PFSK-1 (cell line): ENCODE measurements around the gene MNX1.

Experiments
- FOXP2 ChIP-seq: optimal IDR thresholded peaks from 2 replicates; pipeline ENCODE3; 2011; ENCODE audit warnings: borderline replicate concordance, control low read depth, inconsistent platforms; ENCODE audit not compliant: insufficient read depth; ENCODE audit errors: extremely low read length, extremely low read depth
- POLR2AphosphoS5 ChIP-seq: IDR thresholded peaks from 2 replicates; pipeline ENCODE4 v1.6.1; 2012; ENCODE audit warnings: low read depth, mild to moderate bottlenecking, control low read depth, low read length, moderate library complexity
- SIN3A ChIP-seq: IDR thresholded peaks from 2 replicates; pipeline ENCODE4 v1.6.1; 2012; ENCODE audit warnings: mild to moderate bottlenecking, low read length, moderate library complexity, borderline replicate concordance; ENCODE audit not compliant: insufficient read depth
- TAF1 ChIP-seq: IDR thresholded peaks from 2 replicates; pipeline ENCODE4 v1.6.1; 2012; ENCODE audit warnings: low read length, control low read depth, borderline replicate concordance; ENCODE audit not compliant: insufficient read depth
- TF ChIP-seq, protein P1 (sequence below), 2 experiments: IDR thresholded peaks; 2 replicates each; pipeline versions ENCODE4 v1.6.1 to v1.8.0; 2011 to 2012; ENCODE audit warnings: low read depth in 2 of 2, low read length in 2 of 2, control low read depth in 1 of 2, inconsistent platforms in 1 of 2, mild to moderate bottlenecking in 1 of 2, moderate library complexity in 1 of 2; ENCODE audit not compliant: insufficient read depth in 1 of 2

The MNX1 gene

DNA sequence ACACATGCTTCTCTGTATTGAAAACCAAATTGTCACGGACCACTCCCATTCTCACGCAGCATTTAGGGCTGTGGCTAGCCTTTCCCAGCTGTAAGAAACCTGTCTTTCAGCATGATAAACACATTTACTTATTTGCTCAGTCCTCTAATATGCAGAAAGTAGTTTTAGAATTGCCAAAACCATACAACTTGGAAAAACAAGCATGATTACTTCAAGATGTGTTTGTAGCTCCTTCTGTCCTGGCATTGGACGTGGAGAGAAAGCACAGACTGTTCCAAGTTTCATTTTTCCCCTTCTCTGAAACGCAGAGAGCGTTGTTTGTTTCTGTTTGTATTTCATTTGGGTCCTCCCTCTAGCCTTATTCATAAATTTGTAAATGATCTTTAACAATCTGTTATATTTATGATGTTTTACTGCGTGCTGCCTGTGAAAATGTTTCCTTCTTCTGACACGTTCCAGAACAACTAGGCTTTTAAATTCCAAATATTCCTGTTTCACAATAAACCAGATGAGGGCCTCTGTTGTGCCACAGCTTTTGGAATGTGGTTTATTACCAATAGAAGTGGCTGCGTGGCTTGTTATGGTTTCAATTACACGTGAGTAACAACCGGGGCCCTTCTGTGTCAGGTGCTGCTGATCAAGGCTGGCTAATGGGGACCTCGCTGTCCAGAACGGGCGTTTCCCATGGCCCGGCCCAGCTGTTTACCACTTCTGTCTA lies 26.1 kb downstream of the MNX1 start:
- TF ChIP-seq FOXP2 (no peak), SIN3A (no peak), TAF1 (no peak), POLR2AphosphoS5 (no peak)
- TF ChIP-seq, protein P1, sequence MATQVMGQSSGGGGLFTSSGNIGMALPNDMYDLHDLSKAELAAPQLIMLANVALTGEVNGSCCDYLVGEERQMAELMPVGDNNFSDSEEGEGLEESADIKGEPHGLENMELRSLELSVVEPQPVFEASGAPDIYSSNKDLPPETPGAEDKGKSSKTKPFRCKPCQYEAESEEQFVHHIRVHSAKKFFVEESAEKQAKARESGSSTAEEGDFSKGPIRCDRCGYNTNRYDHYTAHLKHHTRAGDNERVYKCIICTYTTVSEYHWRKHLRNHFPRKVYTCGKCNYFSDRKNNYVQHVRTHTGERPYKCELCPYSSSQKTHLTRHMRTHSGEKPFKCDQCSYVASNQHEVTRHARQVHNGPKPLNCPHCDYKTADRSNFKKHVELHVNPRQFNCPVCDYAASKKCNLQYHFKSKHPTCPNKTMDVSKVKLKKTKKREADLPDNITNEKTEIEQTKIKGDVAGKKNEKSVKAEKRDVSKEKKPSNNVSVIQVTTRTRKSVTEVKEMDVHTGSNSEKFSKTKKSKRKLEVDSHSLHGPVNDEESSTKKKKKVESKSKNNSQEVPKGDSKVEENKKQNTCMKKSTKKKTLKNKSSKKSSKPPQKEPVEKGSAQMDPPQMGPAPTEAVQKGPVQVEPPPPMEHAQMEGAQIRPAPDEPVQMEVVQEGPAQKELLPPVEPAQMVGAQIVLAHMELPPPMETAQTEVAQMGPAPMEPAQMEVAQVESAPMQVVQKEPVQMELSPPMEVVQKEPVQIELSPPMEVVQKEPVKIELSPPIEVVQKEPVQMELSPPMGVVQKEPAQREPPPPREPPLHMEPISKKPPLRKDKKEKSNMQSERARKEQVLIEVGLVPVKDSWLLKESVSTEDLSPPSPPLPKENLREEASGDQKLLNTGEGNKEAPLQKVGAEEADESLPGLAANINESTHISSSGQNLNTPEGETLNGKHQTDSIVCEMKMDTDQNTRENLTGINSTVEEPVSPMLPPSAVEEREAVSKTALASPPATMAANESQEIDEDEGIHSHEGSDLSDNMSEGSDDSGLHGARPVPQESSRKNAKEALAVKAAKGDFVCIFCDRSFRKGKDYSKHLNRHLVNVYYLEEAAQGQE (IDR thresholded peaks at IDR 0.05; ENCODE audit: insufficient read depth in 1 of 2, low read depth in 2 of 2, low read length in 2 of 2) = no peak

DNA sequence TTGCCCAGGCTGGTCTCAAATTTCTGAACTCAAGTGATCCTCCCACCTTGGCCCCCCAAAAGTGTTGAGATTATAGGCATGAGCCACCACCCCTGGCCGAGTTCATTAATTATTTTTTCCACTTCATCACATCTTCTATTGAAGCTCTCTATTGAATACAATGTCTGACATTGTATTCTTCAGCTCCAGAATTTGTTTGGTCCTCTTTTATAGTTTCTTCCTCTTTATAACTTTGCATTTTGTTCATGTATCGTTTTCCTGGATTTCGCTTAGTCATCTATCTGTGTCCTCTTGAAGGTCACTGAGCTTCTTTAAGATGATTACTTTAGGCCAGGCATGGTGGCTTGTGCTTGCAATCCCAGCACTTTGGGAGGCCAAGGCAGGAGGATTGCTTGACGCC lies 30.8 kb downstream of the MNX1 start:
- TF ChIP-seq FOXP2 (no peak), TAF1 (no peak)

DNA sequence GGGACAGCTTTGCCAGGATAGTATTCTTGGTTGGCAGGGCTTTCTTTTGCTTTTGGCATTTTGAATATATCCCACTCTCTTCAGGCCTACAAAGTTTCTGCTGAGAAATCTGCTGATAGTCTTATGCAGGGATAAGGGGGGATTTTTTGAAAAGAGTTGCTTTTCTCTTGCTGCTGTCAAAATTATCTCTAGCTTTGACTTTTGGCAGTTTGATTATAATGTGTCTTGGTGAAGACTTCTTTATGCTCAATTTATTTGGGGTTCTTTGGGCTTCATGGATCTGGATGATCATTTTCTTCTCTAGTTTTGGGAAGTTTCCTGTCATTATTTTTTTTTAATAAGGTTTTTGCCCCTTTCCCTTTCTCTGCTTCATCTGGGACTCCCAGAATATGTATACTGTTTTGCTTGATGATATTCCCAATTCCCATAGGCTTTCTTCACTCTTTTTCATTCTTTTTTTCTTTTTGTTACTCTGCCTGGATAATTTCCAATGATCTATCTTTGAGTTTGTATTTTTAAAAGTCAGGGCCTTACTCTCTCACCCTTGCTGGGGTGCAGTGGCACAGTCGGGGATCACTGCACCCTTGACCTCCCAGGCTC lies 31.4 kb downstream of the MNX1 start:
- TF ChIP-seq POLR2AphosphoS5 (no peak), TAF1 (no peak), SIN3A (no peak), FOXP2 (no peak)
- TF ChIP-seq, protein P1 (IDR thresholded peaks at IDR 0.05; ENCODE audit: insufficient read depth in 1 of 2, low read depth in 2 of 2, low read length in 2 of 2) = no peak

DNA sequence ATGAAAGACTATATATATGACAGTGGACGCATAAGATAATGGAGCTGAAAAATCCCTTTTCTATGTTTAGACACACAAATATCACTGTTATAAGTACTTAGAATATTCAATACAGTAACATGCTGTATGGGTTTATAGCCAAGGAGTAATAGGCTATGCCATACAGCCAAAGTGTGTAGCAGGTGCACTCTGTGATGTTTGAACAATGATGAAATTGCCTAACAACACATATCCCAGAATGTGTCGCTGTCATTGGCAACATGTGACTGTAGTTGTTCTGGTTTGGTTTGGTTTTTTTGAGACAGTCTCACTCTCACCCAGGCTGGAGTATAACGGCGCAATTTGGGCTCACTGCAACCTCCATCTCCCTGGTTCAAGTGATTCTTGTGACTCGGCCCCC lies 34.8 kb downstream of the MNX1 start:
- no peak for TF ChIP-seq FOXP2
- TF ChIP-seq POLR2AphosphoS5 = no peak
- TF ChIP-seq SIN3A = no peak
- no peak for TF ChIP-seq TAF1
- TF ChIP-seq, protein P1 (IDR thresholded peaks at IDR 0.05; ENCODE audit: insufficient read depth in 1 of 2, low read depth in 2 of 2, low read length in 2 of 2) = no peak

DNA sequence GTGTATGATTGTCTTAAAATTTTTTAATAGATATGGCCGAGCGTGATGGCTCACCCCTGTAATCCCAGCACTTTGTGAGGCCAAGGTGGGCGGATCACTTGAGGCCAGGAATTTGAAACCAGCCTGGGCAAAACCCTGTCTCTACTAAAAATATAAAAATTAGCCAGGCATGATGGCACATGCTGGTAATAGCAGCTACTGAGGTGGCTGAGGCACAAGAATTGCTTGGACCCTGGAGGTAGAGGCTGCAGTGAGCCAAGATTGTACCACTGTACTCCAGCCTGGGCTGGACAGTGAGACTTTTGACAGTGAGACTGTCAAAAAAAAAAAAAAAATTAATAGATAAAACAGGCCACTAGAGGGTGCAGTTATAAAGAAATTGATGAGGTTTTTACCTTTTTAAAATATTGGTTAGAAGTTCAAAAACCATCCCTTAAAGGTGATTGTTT lies 40.5 kb downstream of the MNX1 start:
- TF ChIP-seq POLR2AphosphoS5 (no peak), SIN3A (no peak), FOXP2 (no peak), TAF1 (no peak)
- TF ChIP-seq, protein P1 (IDR thresholded peaks at IDR 0.05; ENCODE audit: insufficient read depth in 1 of 2, low read depth in 2 of 2, low read length in 2 of 2) = no peak
